K562 (cell line): ENCODE measurements around the gene VARS1. TPM values are rescaled to one million over a fixed set of nuclear protein-coding genes. Genes with fewer than 3 reads are reported as not detected.
A peak's percentile ranks its signal among the peaks of the same experiment; 100 is the strongest.

ENCODE experiments used
- CREBBP ChIP-seq: IDR thresholded peaks from one replicate; pipeline ENCODE4 v1.6.1; 2012; ENCODE audit warnings: low read depth, mild to moderate bottlenecking, control low read depth, inconsistent platforms, low read length
- DDX20 ChIP-seq: fragments of 450-650 bp; IDR thresholded peaks from 2 replicates; pipeline ENCODE4 v1.6.1; 2016; ENCODE audit warnings: missing genetic modification characterization, low read depth, mild to moderate bottlenecking, missing compliant biosample characterization, moderate library complexity
- E4F1 ChIP-seq: fragments of 250-450 bp; sonication (Bioruptor Pico); IDR thresholded peaks from 2 replicates; pipeline ENCODE4 v1.5.0; 2021; ENCODE audit warnings: mild to moderate bottlenecking, borderline replicate concordance
- GABPB2 ChIP-seq: fragments of 250-450 bp; sonication (Bioruptor Pico); conservative IDR thresholded peaks from 2 replicates; pipeline ENCODE4 v1.5.1; 2021; ENCODE audit warnings: mild to moderate bottlenecking
- HDGF ChIP-seq: fragments of 450-650 bp; IDR thresholded peaks from 2 replicates; pipeline ENCODE4 v1.6.1; 2016
- PBX2 ChIP-seq, 2 experiments: IDR thresholded peaks in 1 of 2; conservative IDR thresholded peaks in 1 of 2; 2 replicates each; pipeline ENCODE4 v1.6.1; 2016; ENCODE audit warnings: low read depth in 2 of 2, mild to moderate bottlenecking in 1 of 2, missing compliant biosample characterization in 1 of 2, missing genetic modification characterization in 1 of 2, moderate library complexity in 1 of 2
- POLR3G ChIP-seq: IDR thresholded peaks from 2 replicates; pipeline ENCODE4 v1.6.1; 2011; ENCODE audit not compliant: insufficient read length, insufficient replicate concordance; ENCODE audit errors: extremely low read depth
- RNF219 ChIP-seq: fragments of 250-450 bp; sonication (Bioruptor Pico); IDR thresholded peaks from 2 replicates; pipeline ENCODE4 v1.5.0; 2022; ENCODE audit warnings: mild to moderate bottlenecking
- RREB1 ChIP-seq: fragments of 250-450 bp; sonication (Bioruptor Pico); IDR thresholded peaks from 2 replicates; pipeline ENCODE4 v1.4.0; 2020
- THRAP3 ChIP-seq: fragments of 450-650 bp; IDR thresholded peaks from 2 replicates; pipeline ENCODE4 v1.6.1; 2016; ENCODE audit warnings: mild to moderate bottlenecking, inconsistent platforms, borderline replicate concordance
- ZNF197 ChIP-seq: fragments of 200-800 bp; sonication (Bioruptor generic); IDR thresholded peaks from 2 replicates; pipeline ENCODE4 v1.6.1; 2016; ENCODE audit warnings: low read depth, missing genetic modification characterization, missing compliant biosample characterization
- ZNF347 ChIP-seq: fragments of 450-650 bp; formaldehyde crosslinking; IDR thresholded peaks from 2 replicates; pipeline ENCODE4 v1.4.0; 2020; ENCODE audit warnings: low read depth, mild to moderate bottlenecking, moderate library complexity
- polyA plus RNA-seq, 8 experiments: library from polyadenylated mRNA; depleted of rRNA in 4 of 8; stranded (reverse) in 5 of 8; unstranded in 3 of 8; fragments of >200 nt; fragmentation: Nextera tagmentation in 2 of 8; fragmentation: Illumina TruSeq in 1 of 8; extraction: Ambion mirVana in 2 of 8; extraction: Trizol in 1 of 8; gene quantifications; 2 replicates each; pipeline versions ENCODE4 v1.2.1 to v1.2.3, GENCODE V29; 2011 to 2014; ENCODE audit warnings: inconsistent platforms in 1 of 8, missing spikeins in 1 of 8
- total RNA-seq, 7 experiments: library from RNA; depleted of rRNA in 6 of 7; stranded (reverse); fragments of >200 nt in 6 of 7; fragmentation: Illumina TruSeq in 2 of 7; extraction: Trizol in 2 of 7; gene quantifications; 2 replicates each; pipeline versions ENCODE4 v1.2.1 to v1.2.3, GENCODE V29; 2011 to 2021; ENCODE audit warnings: low replicate concordance in 1 of 7

Gene VARS1
- total and polyA plus RNA-seq, 9 of the 15 experiments (the other 6 are each of a cell fraction or from before 2014, with no cell fraction given) = 2.9 to 488 (median 130) TPM

- no peak for TF ChIP-seq PBX2 (CRISPR knock-in tag; IDR thresholded peaks at IDR 0.05; ENCODE audit: low read depth)
- TF ChIP-seq PBX2 (tag; conservative IDR thresholded peaks at IDR 0.05; ENCODE audit: low read depth) = 0 out of 2 replicates have a peak, but pooled peaks have one; percentile 7
- no peak; the same call in 1 of the 2 replicates for TF ChIP-seq GABPB2 (CRISPR knock-in tag)
- TF ChIP-seq RREB1 (CRISPR knock-in tag) = no peak
- no peak for TF ChIP-seq HDGF
- no peak for TF ChIP-seq CREBBP
- no peak; the same call in 1 of the 2 replicates for TF ChIP-seq RNF219 (CRISPR knock-in tag)
- TF ChIP-seq E4F1 = no peak
- TF ChIP-seq THRAP3 = no peak
- TF ChIP-seq ZNF347 (CRISPR knock-in tag) = no peak
- no peak for TF ChIP-seq POLR3G
- TF ChIP-seq ZNF197 = no peak
- no peak for TF ChIP-seq DDX20 (tag)
Measured at GRCh38 chr6:31822036-31822821, 26.7 kb upstream of the VARS1 start (continued).
